ENCODE measurements around the gene PRTFDC1.

Gene PRTFDC1

GRCh38 chr10:24834869-24835268, 117.5 kb downstream of the PRTFDC1 start:
- no peak for DNase-seq

DNA sequence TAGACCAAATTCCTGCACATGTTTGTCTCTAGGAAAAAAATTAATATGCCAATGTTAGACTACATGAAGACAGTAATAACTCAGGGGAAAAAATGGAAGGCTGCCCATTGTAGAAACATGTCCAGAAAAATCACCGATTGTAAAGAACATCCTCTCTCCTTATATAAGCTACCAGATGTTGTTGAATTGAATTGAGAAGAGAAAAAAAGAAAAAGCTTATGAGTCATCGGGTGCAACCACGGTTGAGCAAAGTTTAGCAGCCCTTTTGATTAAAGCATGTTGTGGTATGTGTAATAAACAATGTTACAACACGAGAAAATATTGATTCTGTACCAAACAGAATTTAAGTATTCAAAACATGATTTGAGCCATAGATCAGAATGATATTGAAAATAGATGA, 126.4 kb downstream of the PRTFDC1 start:
- DNase-seq: no peak

DNA sequence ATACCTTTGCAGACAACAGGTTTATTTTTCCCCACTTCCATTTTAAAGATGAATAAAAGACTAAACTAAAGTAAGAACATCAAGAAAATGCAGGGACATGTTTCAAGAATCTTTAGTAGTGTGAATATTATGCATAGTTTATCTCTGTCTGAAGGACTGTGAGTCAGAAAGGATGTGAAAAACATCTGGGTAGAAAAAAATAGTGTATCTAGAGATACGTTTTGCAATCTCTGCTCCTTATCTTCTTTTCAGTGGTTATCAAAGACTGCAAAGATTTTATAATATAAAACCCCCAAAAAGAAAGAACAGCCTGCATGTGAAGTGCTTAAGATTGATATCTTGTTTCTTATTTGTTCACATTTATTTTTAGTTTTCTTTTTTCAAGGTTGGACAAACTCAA, 126.9 kb downstream of the PRTFDC1 start:
- DNase-seq: no peak

- no peak for DNase-seq
Observed at GRCh38 chr10:24824536-24824935, 127.9 kb downstream of the PRTFDC1 start.

GRCh38 chr10:24824124-24824523, 128.3 kb downstream of the PRTFDC1 start:
- DNase-seq: no peak

GRCh38 chr10:24822590-24822989, 129.8 kb downstream of the PRTFDC1 start:
- DNase-seq: peak; percentile 12

DNA sequence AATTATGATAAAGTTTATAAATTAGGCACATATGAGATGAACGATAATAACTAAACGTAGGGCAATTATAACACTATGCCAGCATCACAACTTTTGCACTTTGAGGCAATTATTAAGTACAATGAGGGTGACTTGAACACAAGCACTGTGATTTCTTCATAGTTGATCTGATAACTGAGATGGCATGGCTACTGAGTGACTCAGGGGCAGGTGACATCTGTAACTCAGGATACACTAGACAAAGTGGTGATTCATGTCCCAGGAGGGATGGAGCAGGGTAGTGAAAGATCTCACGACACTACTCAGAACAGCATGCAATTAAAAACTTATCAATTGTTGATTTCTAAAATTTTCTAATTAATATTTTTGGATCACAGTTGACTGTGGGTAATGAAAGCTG, 130.4 kb downstream of the PRTFDC1 start:
- DNase-seq: no peak

GRCh38 chr10:24816868-24817396, 135.5 kb downstream of the PRTFDC1 start:
- DNase-seq: no peak

- no peak for DNase-seq
Observed at GRCh38 chr10:24814568-24815313, 137.7 kb downstream of the PRTFDC1 start.

GRCh38 chr10:24813856-24814255, 138.6 kb downstream of the PRTFDC1 start:
- no peak for DNase-seq

- no peak for DNase-seq
Observed at GRCh38 chr10:24806262-24806661, 146.1 kb downstream of the PRTFDC1 start.

GRCh38 chr10:24804956-24805355, 147.4 kb downstream of the PRTFDC1 start:
- DNase-seq: no peak

DNA sequence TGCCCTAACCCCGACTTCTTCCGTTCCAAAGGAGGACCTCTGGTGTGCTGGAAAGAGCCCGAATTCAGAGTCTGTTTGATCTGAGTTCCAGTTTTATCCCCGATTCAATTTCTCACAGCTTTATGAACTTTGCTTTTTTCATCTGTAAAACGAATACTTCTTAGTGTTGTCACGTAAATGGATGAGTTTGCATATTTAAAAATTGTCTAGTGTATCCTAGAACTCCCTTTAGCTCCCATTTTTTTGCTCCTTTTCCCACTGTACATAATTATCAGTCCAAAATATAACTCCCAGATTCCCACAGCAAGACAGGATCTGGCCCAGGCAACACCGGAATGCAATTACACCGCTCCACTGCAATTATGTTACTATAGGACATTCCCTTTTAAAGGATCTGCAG, 148.0 kb downstream of the PRTFDC1 start:
- DNase-seq: no peak

DNA sequence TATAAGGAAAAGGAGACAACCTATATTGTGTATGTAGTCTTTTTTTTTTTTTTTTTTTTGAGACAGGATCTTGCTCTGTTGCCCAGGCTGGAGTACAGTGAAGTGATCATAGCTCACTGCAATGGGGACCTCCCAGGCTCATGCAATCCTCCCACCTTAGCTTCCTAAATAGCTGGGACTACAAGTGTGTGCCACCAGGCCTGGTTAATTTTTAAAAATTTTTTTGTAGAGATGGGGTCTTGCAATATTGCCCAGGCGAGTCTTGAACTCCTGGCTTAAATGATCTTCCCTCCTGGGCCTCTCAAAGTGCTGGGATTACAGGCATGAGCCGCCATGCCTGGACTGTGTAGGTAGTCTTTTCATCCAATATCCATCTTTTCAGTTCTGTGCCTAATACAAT, 150.0 kb downstream of the PRTFDC1 start:
- DNase-seq: no peak

GRCh38 chr10:24800861-24801260, 151.5 kb downstream of the PRTFDC1 start:
- DNase-seq: no peak
